Renal pelvis (tissue), 4 donors: ENCODE measurements around the gene PES1. TPM values are rescaled to one million over a fixed set of nuclear protein-coding genes. Genes with fewer than 3 reads are reported as not detected.
"Not testable (repeated sequence)": the region's sequence is repeated elsewhere in the genome, so short reads cannot be mapped to it uniquely, and the experiment has no call there.

ENCODE experiments used
- DNase-seq: peaks from one replicate; pipeline ENCODE4 v3.0.0-alpha.2; 2013
- polyA plus RNA-seq, 3 donors: library from polyadenylated mRNA; unstranded; fragments of 120-200 nt; gene quantifications; one replicate each; pipeline ENCODE4 v1.2.1, GENCODE V29; 2013; ENCODE audit not compliant: insufficient read length in 3 of 3

The PES1 gene
- polyA plus RNA-seq, 3 donors: 74.3 to 88.6 (median 81.8) TPM

DNA sequence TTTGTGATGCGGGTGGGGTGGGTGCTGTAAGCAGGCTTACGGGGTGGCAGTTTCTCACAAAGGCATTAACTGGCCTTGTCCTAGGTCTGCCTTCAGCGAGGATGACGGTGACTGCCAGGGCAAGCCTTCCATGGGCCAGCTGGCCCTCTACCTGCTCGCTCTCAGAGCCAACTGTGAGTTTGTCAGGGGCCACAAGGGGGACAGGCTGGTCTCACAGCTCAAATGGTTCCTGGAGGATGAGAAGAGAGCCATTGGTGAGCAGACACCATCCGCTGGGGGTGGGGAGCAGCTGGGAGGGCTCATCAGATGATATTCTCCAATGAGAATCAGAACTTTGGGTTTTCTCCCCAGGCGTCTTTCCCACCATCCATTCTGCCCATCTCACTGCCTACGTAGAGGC, 21.1 kb upstream of the PES1 start:
- no peak for DNase-seq

DNA sequence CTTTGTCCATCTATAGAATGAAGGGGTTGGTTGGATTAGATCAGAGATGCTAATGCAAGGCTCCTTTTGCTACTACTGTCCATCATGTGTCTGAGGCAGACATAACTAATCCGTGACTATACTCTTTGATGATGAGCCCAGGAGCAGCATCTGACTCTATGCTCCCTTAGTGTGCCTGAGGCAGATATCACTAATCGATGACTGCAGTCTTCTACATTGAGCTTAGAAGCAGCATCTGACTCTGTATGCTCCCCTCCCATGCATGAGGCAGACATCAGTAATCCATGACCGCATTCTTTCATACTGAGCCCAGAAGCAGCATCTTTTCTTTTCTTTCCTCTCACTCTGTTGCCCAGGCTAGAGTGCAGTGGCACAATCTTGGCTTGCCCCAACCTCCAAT, 19.5 kb upstream of the PES1 start:
- DNase-seq: no peak

DNA sequence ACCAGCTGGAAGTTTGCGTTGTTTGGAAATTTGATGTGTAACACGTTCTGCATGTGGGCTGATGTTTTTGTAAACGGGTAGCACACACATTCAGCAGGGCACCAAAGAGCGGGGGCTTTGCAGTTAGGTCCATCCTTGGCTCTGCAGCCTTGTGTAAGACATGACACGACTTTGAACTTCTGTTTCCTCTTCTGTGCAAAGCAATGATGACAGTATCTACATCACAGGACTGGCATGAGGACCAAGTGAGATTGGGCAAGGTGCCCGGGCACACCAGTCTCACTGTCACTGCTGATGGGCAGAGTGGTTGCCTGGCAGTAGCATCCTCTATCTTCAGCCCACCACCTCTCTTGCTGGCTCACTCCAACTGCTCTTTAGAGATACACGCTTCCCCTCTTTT, 18.6 kb upstream of the PES1 start:
- no peak for DNase-seq

DNA sequence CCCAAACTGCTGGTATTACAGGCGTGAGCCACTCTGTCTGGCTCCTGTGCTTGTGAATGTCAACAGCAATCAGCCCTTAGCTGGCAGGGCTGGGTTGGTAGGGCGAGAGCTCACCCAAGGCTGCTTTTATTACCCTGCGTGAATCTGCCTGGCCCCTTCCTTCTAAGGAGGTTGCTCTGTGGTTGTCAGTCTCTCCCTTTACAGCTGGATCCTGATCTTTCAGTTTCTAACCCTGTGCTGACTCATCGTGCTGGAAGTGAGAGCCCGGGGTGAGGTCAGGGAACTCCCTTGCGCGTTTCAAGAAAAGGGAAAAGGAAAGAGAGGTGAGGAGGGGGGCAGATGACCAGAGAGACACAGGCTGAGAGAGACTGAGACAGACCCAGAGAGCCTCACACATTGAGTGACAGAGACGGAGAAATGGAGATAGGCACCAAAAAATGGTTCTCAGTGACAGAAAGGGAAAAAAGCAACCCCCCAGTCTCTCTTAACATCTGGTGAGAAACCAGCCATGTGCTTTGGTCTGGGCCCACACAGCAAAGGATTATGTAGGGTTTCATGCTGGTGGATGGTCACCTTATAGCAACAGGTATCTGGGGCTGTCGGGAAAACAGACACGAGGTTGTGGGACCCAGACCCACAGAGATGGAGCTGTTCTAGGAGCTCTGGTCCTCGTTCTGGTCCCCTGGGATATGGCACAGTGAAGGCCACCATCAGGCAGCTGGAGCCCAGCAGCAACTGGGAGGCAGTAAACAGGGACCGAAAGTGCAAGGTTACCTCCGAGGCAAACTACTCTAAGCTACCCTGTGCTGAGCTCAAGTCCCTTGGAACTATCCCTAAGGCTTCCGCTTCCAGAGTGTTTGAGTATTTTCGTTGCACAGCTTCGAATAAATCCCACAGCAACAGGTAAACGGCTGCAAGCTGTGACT, 17.8 kb upstream of the PES1 start:
- peak; percentile 27 for DNase-seq

DNA sequence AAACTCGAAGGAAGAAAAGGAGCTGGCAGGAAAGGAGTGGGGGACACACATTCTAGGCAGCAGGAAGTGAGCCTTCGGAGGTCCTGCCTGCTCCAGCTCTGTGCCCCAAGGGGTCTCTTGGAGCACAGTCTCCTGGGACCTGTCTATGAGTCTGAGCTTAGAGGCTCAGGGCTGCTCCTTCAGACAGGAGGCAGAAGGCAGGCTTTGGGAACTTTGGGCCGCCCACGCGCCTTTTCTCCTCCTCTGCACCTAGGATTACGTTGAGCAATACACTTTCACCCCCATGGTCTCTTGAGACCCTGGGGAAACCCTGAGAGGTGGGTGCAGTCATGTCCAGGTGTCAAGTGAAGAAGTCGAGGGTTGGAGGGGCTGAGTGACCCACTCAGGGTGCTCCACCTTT, 16.2 kb upstream of the PES1 start:
- DNase-seq: no peak

DNA sequence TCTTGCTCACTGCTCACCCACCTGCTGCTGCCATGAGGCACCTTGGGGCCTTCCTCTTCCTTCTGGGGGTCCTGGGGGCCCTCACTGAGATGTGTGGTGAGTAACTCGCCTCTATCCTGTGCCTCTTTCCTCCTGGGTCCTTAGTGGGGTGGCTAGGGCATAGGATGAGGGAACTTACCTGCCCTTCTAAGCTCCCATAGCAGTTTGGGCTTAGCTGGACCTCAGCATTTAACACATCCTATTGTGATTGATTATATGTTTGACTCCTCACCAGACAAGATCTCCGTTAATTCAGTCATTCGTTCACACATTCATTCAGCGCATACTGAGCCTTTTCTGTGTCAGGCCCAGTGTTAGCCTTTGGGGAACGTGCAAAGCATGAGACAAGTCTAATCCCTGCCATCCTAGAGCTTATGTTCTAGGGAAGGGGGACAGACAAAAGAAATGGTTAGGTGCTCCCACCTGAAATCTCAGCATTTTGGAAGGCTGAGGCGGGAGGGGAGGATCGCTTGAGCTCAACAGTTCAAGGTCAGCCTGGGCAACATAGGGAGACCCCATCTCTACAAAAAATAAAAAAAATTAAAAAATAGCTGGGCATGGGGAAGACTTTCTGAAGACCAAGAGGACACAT, 15.7 kb upstream of the PES1 start:
- no peak for DNase-seq

DNA sequence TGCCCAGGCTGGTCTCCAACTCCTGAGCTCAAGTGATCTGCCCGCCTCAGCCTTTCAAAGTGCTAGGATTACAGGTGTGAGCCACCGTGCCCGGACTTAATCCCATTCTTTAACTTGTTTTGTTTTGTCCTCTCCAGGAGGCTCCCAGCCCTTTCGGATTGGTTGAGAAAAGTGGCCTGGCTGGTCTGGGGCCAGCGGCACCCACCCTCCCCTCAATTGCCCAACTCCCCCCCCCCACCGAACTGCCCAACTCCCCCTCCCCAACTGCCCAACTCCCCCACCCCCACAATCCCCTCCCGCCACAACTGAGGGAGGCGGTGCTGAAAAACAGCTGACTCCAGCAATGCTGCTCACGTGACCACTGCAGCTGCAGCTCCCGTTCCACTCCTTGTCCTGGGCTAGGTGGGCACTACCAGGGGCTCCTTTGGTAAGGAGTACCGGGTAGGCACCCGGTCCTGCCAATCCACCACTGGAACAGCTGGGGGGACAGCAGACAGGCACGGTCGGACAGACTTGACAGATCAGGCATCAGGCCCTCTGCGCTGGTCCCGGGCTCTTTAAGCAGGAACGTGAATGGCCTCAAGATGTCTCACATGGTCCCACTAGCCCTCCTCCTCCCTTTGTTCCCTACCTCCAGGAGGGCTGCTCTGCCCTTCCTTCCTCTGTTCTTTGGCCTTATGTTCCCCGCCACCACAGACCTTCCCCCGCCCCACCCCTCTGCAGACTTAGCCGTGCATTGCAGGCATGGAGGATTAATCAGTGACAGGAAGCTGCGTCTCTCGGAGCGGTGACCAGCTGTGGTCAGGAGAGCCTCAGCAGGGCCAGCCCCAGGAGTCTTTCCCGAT, 15.0 kb upstream of the PES1 start, which contains the start of gene TCN2:
Gene TCN2 (plus strand): TSS at position 720 of the 845 bp plus-strand sequence. CDS start 158 bp downstream, outside the sequence.
- DNase-seq: peak; percentile 77

DNA sequence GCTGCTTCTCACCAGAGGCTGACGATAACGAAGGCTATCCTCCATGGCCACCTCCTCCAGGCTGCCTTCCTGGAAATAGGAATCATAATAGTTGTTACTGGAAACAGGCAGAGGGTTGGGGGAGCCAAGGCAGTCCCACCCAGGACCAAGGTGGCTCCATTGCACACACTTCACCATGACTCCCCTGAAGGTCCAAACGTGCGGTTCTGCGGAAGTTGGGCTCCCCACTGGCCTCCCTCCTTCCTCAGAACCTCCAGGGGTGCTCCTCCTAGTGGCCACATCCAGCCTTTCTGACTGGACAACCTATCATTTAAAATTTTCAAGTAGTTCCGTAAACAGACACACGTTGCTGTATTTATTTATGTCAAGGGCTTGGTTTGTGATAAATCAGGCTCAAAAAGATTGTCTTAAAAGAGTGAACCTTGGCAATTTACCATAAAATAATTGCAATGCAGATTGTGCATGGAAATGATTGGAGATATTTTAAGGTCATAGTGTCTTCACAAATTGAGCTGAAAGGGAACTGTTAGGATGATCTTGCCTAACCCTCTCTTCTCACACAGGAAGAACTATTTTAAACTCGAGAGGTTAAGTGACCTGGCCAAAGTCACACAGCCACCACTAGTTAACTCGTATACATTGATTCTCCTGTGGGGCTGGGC, 13.9 kb upstream of the PES1 start:
- DNase-seq: no peak

DNA sequence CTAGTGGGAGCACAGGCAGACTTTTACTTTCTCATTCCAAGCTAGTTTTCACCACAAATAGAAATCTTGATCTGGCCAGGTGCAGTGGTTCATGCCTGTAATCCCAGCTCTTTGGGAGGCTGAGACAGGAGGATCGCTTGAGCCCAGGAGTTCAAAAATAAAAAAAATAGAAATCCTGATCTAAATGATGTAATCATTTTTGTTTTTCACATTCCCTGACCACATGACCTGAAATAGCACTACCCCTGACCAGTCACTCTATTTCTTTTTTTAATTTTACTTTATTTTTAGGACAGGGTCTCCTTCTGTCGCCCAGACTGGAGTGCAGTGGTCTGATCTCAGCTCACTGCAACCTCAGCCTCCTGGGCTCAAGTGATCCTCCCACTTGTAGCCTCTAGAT, 13.0 kb upstream of the PES1 start:
- DNase-seq: no peak

DNA sequence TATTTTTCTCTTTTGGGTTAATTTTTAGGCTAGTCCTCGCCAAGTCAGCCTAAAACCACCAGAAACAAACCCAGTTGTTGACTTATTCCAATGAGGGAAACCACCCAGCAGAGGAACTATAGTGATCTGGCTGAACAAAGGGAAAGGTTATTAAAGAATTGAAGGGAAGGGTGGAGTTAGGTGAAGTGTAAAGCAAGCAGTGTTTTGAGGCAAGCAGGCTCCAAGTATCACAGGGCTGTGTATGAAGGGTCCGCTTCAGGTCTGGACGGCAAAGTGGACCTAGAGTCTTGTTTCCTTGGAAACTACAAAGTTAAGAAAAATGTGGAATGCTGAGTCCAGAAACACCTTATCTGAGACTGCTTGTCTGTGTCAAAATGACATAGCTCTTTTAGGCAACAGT, 12.1 kb upstream of the PES1 start:
- DNase-seq: no peak

DNA sequence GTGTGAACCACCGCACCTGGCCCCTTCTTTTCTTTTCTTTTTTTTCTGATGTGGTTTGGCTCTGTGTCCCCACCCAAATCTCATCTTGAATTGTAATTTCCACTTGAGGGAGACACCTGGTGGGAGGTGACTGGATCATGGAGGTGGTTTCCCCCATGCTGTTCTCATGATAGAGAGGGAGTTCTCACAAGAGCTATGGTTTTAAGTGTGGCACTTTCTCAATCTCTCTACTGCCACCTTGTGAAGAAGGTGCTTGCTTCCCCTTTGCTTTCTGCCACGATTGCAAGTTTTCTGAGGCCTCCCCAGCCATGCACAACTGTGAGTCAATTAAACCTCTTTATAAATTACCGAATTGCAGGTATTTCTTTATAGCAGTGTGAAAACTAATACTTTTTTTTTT, 10.3 kb upstream of the PES1 start:
- peak; percentile 26 for DNase-seq

DNA sequence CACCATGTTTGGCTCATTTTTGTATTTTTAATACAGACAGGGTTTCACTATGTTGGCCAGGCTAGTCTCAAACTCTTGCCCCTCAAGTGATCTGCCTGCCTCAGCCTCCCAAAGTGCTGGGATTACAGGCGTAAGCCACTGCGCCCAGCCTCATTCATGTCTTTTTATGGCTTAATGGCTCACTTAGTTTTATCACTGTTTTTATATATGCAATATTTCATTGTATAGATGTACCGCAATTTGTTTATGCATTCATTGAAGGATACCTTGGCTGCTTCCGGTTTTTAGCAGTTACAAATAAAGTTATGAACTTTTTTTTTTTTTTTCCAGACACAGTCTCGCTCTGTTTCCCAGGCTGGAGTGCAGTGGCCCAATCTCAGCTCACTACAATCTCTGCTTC, 9.8 kb upstream of the PES1 start:
- DNase-seq: no peak

DNA sequence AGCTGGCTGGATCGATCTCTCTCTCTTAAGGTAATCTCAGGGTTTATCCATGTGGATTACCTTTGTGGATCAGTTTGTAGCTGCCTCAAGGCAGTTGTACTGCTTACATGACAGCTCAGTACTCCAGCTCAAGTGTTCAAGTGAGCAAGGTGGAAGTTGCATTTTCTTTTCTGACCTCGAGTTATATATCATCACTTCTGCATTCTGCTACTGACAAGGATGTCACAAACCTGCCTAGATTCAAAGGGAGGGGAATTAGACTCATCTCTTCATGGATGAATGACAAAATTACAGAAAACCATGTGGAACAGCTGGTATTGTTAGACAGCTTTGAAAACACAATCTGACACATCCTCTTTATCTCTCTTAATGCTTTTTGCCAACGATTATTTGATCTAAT, 9.2 kb upstream of the PES1 start:
- no peak for DNase-seq

DNA sequence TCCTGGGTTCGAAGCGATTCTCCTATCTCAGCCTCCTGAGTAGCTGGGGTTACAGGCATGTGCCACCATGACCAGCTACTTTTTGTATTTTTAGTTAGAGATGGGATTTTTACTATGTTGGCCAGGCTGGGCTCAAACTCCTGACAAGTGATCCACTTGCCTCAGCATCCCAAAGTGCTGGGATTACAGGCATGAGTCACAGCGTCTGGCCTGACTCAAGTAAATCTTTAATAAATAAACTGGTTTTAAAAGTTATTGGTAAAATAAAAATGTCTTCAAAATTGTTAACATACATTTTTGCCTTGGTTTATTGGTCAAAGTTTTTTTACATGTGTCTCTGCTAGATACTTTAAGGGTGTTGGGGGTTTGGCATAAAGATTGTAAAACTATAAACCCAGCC, 7.3 kb upstream of the PES1 start:
- no peak for DNase-seq

DNA sequence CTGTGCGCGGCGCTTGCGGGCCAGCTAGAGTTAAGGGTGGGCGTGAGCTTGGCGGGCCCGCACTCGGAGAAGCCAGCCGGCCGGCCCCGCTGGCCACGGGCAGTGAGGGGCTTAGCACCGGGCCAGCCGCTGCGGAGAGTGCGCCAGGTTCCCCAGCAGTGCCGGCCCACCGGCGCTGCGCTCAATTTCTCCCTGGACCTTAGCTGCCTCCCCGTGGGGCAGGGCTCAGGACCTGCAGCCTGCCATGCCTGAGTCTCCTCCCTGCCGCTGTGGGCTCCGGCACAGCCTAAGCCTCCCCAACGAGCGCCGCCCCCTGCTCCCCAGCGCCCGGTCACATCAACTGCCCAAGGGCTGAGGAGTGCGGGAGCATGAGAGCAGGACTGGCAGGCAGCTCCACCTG, 5.2 kb upstream of the PES1 start:
- DNase-seq: no peak

DNA sequence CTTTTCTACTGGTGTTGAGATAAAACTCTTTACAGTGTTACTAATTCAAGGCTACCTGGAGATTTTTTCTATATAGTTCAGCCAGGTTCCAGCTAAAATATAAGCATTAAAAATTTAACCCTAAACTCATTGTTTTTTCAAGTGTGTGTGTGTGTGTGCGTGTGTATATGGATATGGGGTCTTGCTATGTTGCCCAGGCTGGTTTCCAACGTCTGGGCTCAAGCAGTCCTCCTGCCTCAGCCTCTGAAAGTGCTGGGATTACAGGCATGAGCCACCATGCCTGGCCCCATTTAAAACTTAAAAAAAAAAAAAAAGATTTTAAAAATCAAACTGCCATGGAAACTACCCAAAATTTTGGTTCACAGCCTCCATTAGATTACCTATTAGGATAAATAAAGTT, 4.5 kb upstream of the PES1 start:
- DNase-seq: no peak

DNA sequence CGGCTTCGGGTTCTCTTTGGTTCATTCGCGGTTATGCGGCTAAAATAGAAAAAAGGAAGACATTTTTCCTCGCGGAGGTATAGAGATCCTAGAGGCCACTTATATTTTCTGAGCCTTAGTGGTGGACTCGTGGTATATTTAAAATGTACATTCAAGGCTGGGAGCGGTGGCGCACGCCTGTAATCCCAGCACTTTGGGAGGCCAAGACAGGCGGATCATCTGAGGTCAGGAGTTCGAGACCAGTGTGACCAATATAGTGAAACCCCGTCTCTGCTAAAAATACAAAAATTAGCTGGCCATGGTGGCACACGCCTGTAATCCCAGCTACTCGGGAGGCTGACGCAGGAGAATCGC, 627 bp upstream of the PES1 start:
- DNase-seq: not testable (repeated sequence)

DNA sequence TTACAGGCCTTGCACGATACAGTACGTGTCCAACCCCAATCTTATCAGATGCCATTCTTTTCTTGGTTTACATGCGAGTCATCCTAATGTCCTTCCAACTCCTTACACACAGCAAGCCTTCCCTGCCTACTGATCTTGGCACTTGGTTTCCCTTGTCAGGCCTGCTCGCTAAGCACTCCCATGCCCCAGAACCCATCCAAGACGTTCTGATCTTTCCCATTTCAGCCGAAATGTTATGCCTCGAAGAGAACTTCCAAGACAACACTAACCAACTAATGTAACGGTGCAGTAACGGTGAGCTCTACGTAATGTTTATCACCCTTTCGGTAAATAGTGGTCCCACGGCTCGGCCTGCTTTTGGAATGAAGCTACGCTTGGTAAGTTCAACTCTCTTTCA, 521 bp downstream of the PES1 start:
- no peak for DNase-seq

DNA sequence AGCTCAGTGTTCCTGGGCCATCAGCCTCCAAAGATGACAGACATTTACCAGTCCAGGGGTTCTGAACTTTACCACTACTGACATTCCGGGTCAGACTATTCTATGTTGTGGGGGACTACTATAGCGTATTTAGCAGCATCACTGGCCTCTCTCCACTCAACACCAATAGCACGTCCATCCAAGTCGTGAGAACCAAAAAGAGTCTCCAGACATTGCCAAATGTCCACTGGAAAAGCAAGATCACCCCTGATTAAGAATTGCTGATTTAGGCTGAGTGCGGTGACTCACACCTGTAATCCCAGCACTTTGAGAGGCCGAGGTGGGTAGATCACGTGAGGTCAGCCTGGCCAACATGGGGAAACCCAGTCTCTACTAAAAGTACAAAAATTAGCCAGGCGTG, 5.3 kb downstream of the PES1 start:
- no peak for DNase-seq

DNA sequence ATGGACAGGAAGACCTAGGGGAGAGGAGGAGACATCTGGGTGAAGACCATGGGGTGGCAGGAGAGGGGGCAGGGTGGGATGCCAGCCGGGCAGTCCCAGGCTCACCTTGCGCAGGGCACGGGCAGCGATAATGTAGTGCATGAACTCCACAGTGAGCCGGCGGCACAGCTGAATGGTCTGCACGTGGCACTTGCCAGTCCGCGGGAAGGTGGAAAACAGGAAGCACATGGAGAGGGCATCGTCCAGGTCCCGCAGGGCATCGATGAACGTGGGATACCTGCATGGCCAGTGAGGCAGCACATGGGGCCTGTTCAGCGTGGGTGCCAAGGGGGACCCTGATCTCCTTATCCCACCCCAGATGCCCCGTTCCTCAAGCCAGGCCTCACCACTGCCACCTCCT, 7.3 kb downstream of the PES1 start:
- no peak for DNase-seq

DNA sequence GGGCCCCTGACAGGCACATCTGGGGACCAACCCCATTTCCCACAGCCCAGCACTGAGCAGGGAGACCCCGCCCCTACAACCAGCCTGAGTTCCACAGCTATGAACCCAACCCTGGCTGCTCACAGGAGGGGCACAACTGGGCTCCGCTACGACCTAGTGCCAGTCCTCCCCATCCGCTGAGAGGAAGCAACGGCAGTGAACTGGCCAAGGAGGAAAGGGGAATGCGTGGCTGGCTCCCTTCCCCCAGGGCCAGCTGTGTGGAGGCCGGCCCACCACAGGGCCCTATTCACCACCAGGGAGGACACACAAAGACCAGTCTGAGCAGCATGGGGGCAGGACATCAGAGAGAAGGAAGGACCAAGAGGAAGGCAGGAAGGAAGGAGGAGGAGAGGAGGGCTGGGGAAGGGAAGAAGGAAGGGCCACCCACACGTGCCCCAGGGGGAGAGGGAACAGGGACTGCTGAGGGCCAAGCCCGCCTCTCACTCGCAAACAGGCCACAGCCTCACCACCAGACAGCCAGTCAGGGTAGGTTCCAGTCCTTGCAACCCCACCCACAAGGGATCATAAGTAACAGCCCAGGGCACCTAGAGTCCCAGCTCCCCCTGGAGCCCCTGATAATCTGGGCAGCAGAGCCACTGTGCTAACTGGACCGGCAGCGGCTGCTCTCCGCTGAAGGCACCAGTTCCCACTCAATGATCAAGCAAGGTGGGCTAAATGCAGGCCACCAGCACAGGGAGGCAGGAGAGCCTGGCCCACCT, 8.7 kb downstream of the PES1 start:
- no peak for DNase-seq
